Measurements from ENCODE around the gene MEIS2.

DNA sequence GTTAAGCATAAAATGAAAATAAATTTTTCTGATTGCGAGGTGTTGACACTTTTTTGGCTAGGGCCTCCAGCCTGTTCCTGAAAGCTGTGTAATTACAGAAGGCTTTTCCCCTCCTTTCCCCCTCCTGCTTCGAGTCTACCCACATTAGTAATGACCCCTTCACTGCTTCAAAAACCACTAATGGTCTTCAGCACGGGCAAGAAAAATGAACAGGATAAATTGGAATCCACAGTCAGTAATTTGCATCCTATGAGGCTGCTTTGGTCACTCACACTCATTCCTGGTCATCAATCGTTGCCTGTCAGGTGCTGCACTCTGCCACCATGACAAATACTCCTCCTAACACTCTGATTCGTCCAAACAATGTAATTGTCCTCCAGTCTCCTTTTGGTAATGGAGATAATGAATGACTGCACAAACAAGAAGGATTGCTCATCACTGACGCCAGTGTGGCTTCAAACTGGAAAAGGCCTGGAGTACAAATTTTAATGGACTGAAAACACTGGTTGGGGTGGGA is 148.6 kb downstream of the MEIS2 start:
- TF ChIP-seq BHLHE40 (IDR thresholded peaks at IDR 0.05; ENCODE audit: low read length) (no peak), HDAC2 (CRISPR knock-in tag; IDR thresholded peaks at IDR 0.05) (no peak), NR2F1 (CRISPR knock-in tag; IDR thresholded peaks at IDR 0.05) (no peak), MIER2 (CRISPR knock-in tag; IDR thresholded peaks at IDR 0.05) (no peak), SP4 (CRISPR knock-in tag; IDR thresholded peaks at IDR 0.05) (no peak), NFRKB (IDR thresholded peaks at IDR 0.05) (no peak), SOX13 (IDR thresholded peaks at IDR 0.05) (no peak), SOX13 (CRISPR knock-in tag; conservative IDR thresholded peaks at IDR 0.05 in 1 of 2, IDR thresholded peaks at IDR 0.05 in 1 of 2) (no peak), AKAP8 (CRISPR knock-in tag; IDR thresholded peaks at IDR 0.05) (no peak), ZNF431 (CRISPR knock-in tag; IDR thresholded peaks at IDR 0.05; ENCODE audit: borderline replicate concordance, low read depth) (no peak), RFX1 (IDR thresholded peaks at IDR 0.05) (no peak)
- TF ChIP-seq, protein P1, sequence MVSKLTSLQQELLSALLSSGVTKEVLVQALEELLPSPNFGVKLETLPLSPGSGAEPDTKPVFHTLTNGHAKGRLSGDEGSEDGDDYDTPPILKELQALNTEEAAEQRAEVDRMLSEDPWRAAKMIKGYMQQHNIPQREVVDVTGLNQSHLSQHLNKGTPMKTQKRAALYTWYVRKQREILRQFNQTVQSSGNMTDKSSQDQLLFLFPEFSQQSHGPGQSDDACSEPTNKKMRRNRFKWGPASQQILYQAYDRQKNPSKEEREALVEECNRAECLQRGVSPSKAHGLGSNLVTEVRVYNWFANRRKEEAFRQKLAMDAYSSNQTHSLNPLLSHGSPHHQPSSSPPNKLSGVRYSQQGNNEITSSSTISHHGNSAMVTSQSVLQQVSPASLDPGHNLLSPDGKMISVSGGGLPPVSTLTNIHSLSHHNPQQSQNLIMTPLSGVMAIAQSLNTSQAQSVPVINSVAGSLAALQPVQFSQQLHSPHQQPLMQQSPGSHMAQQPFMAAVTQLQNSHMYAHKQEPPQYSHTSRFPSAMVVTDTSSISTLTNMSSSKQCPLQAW (CRISPR knock-in tag; IDR thresholded peaks at IDR 0.05), result no peak
- TF ChIP-seq, protein P2, sequence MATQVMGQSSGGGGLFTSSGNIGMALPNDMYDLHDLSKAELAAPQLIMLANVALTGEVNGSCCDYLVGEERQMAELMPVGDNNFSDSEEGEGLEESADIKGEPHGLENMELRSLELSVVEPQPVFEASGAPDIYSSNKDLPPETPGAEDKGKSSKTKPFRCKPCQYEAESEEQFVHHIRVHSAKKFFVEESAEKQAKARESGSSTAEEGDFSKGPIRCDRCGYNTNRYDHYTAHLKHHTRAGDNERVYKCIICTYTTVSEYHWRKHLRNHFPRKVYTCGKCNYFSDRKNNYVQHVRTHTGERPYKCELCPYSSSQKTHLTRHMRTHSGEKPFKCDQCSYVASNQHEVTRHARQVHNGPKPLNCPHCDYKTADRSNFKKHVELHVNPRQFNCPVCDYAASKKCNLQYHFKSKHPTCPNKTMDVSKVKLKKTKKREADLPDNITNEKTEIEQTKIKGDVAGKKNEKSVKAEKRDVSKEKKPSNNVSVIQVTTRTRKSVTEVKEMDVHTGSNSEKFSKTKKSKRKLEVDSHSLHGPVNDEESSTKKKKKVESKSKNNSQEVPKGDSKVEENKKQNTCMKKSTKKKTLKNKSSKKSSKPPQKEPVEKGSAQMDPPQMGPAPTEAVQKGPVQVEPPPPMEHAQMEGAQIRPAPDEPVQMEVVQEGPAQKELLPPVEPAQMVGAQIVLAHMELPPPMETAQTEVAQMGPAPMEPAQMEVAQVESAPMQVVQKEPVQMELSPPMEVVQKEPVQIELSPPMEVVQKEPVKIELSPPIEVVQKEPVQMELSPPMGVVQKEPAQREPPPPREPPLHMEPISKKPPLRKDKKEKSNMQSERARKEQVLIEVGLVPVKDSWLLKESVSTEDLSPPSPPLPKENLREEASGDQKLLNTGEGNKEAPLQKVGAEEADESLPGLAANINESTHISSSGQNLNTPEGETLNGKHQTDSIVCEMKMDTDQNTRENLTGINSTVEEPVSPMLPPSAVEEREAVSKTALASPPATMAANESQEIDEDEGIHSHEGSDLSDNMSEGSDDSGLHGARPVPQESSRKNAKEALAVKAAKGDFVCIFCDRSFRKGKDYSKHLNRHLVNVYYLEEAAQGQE (IDR thresholded peaks at IDR 0.05; ENCODE audit: borderline replicate concordance in 1 of 2, low read depth in 1 of 2, low read length in 2 of 2), result no peak

Data from HepG2 (cell line).